ENCODE results near the gene EFTUD2. TPM values are rescaled to one million over a fixed set of nuclear protein-coding genes. Genes with fewer than 3 reads are reported as not detected.
A peak's percentile ranks its signal among the peaks of the same experiment; 100 is the strongest.

Gene EFTUD2
- polyA plus RNA-seq, 3 donors = 82.9 to 144 (median 104) TPM

- H3K27ac Mint-ChIP-seq = peak overlapping the region in 5 of 7 donors; percentile 7 to 75 (median 40)
- H3K27me3 Mint-ChIP-seq (ENCODE audit: low read depth in 3 of 3) = peaks cover 0 to 4% (median 0%) of the 10 kb centered on the region in 3 donors
- intact Hi-C loops (cut with micrococcal nuclease) = no loop called here
Observed at GRCh38 chr17:44905006-44906000, 6.1 kb upstream of the EFTUD2 start.

More at GRCh38 chr17:44905006-44906000, 6.1 kb upstream of the EFTUD2 start:
- no peaks in the 10 kb centered on the region for H3K36me3 ChIP-seq (replicated peaks in 1 of 2; ENCODE audit: control insufficient read depth in 1 of 2, insufficient read depth in 2 of 2, low read length in 2 of 2)
- Mint-ChIP-seq H3K4me3 (peak overlapping the region in 1 of 2 donors; percentile 76), H3K9me3 (peaks cover 0 to 2% (median 0%) of the 10 kb centered on the region in 7 donors), H3K36me3 (no peaks in the 10 kb centered on the region), H3K4me1 (peaks cover 45% of the 10 kb centered on the region)
- DNase-seq = no peak
- no peak overlapping the region for H3K27ac ChIP-seq (ENCODE audit: low read depth in 1 of 2, low read length in 2 of 2)
- 81% methylated on average over 8 of the region's 9 CpGs for WGBS (ENCODE audit: insufficient coverage)
- no peak for TF ChIP-seq CTCF (IDR thresholded peaks at IDR 0.05)
- peaks cover 40 to 44% of the 10 kb centered on the region in 2 donors for H3K4me1 ChIP-seq (ENCODE audit: control insufficient read depth in 1 of 2, insufficient read depth in 2 of 2, low read length in 2 of 2)
- H3K9ac ChIP-seq (ENCODE audit: insufficient read depth, low read length, poor library complexity, severe bottlenecking) = no peak overlapping the region
- H2AFZ ChIP-seq (ENCODE audit: insufficient read depth, low read depth, low read length, poor library complexity, severe bottlenecking) = no peak overlapping the region
- no peaks in the 10 kb centered on the region for H3K9me3 ChIP-seq (replicated peaks in 1 of 2; ENCODE audit: control insufficient read depth in 1 of 2, insufficient read depth in 1 of 2, low read length in 2 of 2)
- H3K4me2 ChIP-seq (replicated peaks; ENCODE audit: extremely low read depth, low read length, poor library complexity, severe bottlenecking) = peak overlapping the region; percentile 33
- H3K79me2 ChIP-seq (ENCODE audit: insufficient read depth, low read length) = no peaks in the 10 kb centered on the region
- peak overlapping the region in 1 of 3 experiments; percentile 25 for H3K4me3 ChIP-seq (replicated peaks in 1 of 3; ENCODE audit: low read depth in 2 of 3, low read length in 3 of 3)
- no peaks in the 10 kb centered on the region for H3K27me3 ChIP-seq (ENCODE audit: control insufficient read depth in 2 of 2, insufficient read depth in 2 of 2, low read length in 2 of 2)
- no peaks in the 10 kb centered on the region for H4K20me1 ChIP-seq (ENCODE audit: insufficient read depth, low read length)

Measured in CD14-positive monocyte (primary cell).